Right hindlimb (tissue), 1 donor: ENCODE measurements around the gene UBAC2.
"Not testable (repeated sequence)": the region's sequence is repeated elsewhere in the genome, so short reads cannot be mapped to it uniquely, and the experiment has no call there.

Experiments used
- DNase-seq: peaks from one replicate; pipeline ENCODE4 v3.0.0-alpha.2; 2018

UBAC2 gene

GRCh38 chr13:99215184-99215830 is 14.7 kb downstream of the UBAC2 start:
- DNase-seq, result no peak

- no peak for DNase-seq
Observed at GRCh38 chr13:99217461-99218110, 16.9 kb downstream of the UBAC2 start.

DNA sequence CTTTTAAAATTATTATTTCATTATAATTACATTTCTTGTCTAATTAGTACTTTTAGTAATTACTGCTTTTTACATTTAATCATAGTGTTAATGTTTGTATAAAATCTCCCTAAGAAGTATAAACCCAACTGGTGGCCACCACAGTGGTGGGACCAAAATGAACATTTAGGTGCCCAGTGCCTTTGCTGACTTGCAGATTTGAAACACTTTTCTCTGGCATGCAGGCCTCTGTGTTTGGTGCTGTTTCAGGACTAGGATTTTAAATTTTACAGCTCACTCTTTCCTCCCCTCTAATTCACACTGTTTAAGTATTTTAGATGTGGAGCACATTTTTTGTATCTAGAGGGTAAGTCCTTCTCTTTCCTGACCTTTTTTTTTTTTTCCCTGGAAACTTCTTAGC is 17.5 kb downstream of the UBAC2 start:
- no peak for DNase-seq

GRCh38 chr13:99218545-99218944 is 17.9 kb downstream of the UBAC2 start:
- DNase-seq, result peak; percentile 29

- no peak for DNase-seq
Observed at GRCh38 chr13:99218969-99219368, 18.3 kb downstream of the UBAC2 start.

- no peak for DNase-seq
Observed at GRCh38 chr13:99220199-99220935, 19.7 kb downstream of the UBAC2 start.

GRCh38 chr13:99221567-99222239 is 21.0 kb downstream of the UBAC2 start:
- no peak for DNase-seq

GRCh38 chr13:99223587-99223986 is 22.9 kb downstream of the UBAC2 start:
- DNase-seq, result no peak

DNA sequence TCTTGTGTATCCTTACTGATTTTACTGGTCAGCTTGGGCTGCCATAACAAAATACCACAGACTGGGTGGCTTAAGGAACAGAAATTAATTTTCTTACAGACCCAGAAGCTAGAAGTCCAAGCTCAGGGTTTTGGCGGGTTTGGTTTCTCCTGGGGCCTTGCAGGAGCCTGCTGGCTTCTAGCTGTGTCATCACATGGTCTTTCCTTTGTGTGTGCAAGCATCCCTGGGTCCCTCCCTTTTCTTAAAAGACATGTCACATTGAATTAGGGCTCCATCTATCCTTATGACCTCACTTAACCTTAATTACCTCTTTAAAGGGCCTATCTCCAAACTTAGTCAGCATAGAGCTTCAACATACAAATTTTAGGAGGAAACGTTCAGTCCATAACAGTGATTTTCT is 23.4 kb downstream of the UBAC2 start:
- DNase-seq, result no peak

DNA sequence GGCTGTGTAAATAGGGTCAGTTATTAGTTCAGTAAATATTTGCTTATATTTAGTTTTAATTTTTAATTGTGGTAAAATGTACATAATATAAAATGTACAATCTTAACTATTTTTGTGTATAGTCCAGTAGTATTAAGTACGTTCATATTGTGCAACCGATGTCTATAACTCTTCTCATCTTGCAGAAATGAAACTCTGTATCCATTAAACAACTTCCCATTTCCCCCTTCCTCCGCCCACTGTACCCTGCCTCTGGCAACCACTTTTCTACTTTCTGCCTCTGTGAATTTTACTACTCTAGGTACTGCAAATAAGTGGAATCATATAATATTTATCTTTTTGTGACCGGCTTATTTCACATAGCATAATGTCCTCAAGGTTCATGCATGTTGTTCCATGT is 24.4 kb downstream of the UBAC2 start:
- no peak for DNase-seq

- DNase-seq, result no peak
Observed at GRCh38 chr13:99226513-99226912, 25.9 kb downstream of the UBAC2 start.

GRCh38 chr13:99227331-99227900 is 26.8 kb downstream of the UBAC2 start:
- DNase-seq, result no peak

- DNase-seq, result no peak
Observed at GRCh38 chr13:99227909-99228688, 27.4 kb downstream of the UBAC2 start.

- DNase-seq, result no peak
Observed at GRCh38 chr13:99228737-99229691, 28.4 kb downstream of the UBAC2 start.

GRCh38 chr13:99230588-99230987 is 29.9 kb downstream of the UBAC2 start:
- DNase-seq, result not testable (repeated sequence)

- DNase-seq, result no peak
Observed at GRCh38 chr13:99230991-99231390, 30.3 kb downstream of the UBAC2 start.

DNA sequence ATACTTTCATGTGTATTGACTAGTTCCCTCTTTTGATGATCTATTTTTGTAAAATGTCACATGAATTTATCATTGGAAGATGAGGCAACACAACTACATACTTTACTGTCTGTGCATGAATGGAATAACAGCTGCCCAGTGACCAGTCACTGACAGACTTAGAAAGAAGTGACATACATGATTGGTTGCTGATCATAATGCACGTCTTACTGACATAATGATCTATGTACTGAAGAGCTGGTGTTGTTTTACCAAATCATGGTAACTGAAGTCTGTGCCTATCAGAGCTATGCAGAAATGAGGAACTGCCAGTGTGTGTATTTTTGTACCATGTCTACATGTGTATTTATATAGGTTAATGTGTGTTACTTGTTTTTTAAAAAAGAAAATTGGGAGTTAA is 31.1 kb downstream of the UBAC2 start:
- no peak for DNase-seq

DNA sequence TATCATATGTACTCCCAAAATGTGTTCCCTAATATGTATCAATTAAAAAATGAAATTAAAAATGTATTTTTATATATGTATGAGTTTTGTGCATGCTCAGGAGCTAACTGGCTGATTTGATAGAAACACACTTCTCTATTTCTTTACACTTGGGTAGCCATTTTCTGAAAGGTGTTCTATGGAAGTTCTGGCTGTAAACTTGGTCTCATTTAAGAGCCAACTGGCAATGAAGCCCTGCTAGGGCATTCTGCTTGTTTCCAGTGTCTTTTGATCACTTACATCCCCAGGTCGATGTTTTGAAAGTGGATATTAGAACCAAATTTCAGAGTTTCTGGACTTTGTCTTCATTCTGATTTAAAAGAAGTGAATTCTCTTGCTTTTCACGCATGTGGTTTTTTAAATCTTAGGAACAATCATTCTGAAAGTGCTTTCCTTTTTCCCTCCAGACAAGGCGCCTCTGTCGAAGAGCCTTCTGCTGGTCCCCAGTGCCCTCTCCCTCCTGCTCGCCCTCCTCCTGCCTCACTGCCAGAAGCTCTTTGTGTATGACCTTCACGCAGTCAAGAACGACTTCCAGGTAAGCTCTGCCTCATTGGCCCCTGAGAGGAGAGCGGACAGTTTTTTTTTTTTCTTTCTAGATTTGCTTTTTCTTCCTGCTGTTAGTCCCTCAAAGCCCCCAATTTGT is 37.5 kb downstream of the UBAC2 start:
- DNase-seq, result no peak

- no peak for DNase-seq
Observed at GRCh38 chr13:99246100-99246499, 45.4 kb downstream of the UBAC2 start.

DNA sequence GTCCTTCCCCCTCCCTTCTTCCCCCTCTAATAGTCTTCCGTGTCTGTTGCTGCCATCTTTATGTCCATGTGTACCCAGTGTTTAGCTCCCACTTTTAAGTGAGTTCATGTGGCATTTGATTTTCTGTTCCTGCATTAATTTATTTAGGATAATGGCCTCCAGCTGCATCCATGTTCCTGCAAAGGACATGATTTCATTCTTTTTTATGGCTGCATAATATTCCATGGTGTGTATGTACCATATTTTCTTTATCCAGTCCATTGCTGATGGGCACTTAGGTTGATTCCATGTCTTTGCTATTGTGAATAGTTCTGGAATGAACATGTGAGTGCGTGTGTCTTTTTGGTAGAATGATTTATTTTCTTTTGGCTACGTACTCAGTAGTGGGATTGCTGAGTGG is 48.5 kb downstream of the UBAC2 start:
- DNase-seq, result not testable (repeated sequence)

DNA sequence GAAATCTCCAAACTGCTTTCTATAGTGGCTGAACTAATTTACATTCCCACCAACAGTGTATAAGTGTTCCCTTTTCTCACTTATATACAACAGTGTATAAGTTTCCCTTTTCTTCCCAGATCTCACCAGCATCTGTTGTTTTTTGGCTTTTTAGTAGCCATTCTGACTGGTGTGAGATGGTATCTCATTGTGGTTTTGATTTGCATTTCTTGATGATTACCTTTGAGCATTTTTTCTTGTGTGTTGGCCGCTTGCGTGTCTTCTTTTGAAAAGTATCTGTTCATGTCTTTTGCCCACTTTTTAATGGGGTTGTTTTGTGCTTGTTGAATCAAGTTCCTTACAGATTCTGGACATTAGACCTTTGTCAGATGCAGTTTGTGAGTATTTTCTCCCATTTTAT is 49.0 kb downstream of the UBAC2 start:
- DNase-seq, result not testable (repeated sequence)
